Right lobe of liver (tissue), 6 donors: ENCODE results near the gene SBF2. TPM values are rescaled to one million over a fixed set of nuclear protein-coding genes. Genes with fewer than 3 reads are reported as not detected.
A peak's percentile ranks its signal among the peaks of the same experiment; 100 is the strongest.

Experiments
- ATAC-seq, 4 donors: fragments of 200-7000 bp; cut with Tn5 transposase; one replicate each; pipeline ENCODE4 v1.9.1; 2020; ENCODE audit warnings: mild to moderate bottlenecking in 4 of 4, moderate library complexity in 4 of 4
- DNase-seq, 3 donors: peaks; one replicate each; pipeline ENCODE4 v3.0.0-alpha.2; 2020
- H3K27ac ChIP-seq, 3 donors: fragments of 200-600 bp; one replicate each; pipeline ENCODE4 v1.8.0; 2022
- H3K27me3 ChIP-seq, 2 donors: fragments of 200-600 bp; one replicate each; pipeline ENCODE4 v1.8.0; 2022
- H3K36me3 ChIP-seq, 4 donors: fragments of 200-600 bp; sonication (generic) in 1 of 4; one replicate each; pipeline versions ENCODE4 v1.5.1 to v1.8.0; 2017 to 2022; ENCODE audit warnings: control low read depth in 1 of 4
- H3K4me1 ChIP-seq, 4 donors: fragments of 200-600 bp; sonication (generic) in 1 of 4; one replicate each; pipeline versions ENCODE4 v1.5.1 to v1.8.0; 2017 to 2022; ENCODE audit warnings: control low read depth in 1 of 4
- H3K4me3 ChIP-seq, 3 donors: fragments of 200-600 bp; one replicate each; pipeline ENCODE4 v1.8.0; 2022
- H3K9me3 ChIP-seq, 4 donors: fragments of 200-600 bp; sonication (generic) in 1 of 4; one replicate each; pipeline versions ENCODE4 v1.5.1 to v1.8.0; 2017 to 2022; ENCODE audit warnings: control low read depth in 1 of 4
- CTCF ChIP-seq, 4 donors: fragments of 200-600 bp in 3 of 4; fragments of 450-650 bp in 1 of 4; IDR thresholded peaks; one replicate each; pipeline versions ENCODE4 v1.5.1 to v1.8.0; 2016 to 2022; ENCODE audit warnings: antibody characterized with exemption in 4 of 4, mild to moderate bottlenecking in 2 of 4
- POLR2A ChIP-seq: fragments of 450-650 bp; IDR thresholded peaks from one replicate; pipeline ENCODE4 v1.6.1; 2017; ENCODE audit warnings: antibody characterized with exemption, mild to moderate bottlenecking
- WGBS: methylation state at CpG from one replicate; pipeline ENCODE4 v1.1.6; 2018; ENCODE audit warnings: low coverage, low lambda C conversion rate; ENCODE audit not compliant: insufficient coverage; ENCODE audit errors: missing lambda C conversion rate; 5-methylcytosine and 5-hydroxymethylcytosine counted together
- intact Hi-C, 2 donors: fragments of 100-400 bp; cut with DNase I; formaldehyde crosslinking; loops; one replicate each; pipeline versions ENCODE4 v1.11.2 to v1.14.1; 2022
- total RNA-seq, 6 experiments: library from RNA; depleted of rRNA in 2 of 6; stranded (reverse); fragments of >200 nt in 2 of 6; fragmentation: NEBNext Ultra II Directional in 3 of 6; extraction: Animal tissue kit (Norgen Biotek cat#: 25700) in 3 of 6; gene quantifications; one replicate each; pipeline versions ENCODE4 v1.1.0 to v1.2.4, GENCODE V29; 2016 to 2023
- donor health status: DM: no; HTN: yes; CAD: no.
- donor health status: DM: no; HTN: no; CAD: no.
- donor health status: DM: no; HTN: no; CAD: no.
- donor health status: DM: no; HTN: yes; CAD: no.
- donor health status: DM: no; HTN: yes; CAD: no.

Gene SBF2
- total RNA-seq, 6 experiments from 2014 or later: 13.7 to 28.4 (median 21.3) TPM

- H3K27ac ChIP-seq: no peak overlapping the region
- WGBS: 80% methylated on average over 1 of the region's 4 CpGs
- H3K9me3 ChIP-seq: no peaks in the 10 kb centered on the region
- H3K36me3 ChIP-seq: no peaks in the 10 kb centered on the region
- H3K27me3 ChIP-seq: no peaks in the 10 kb centered on the region
- intact Hi-C loops: no loop called here
- no peak for ATAC-seq
- no peak for TF ChIP-seq CTCF (IDR thresholded peaks at IDR 0.05)
- TF ChIP-seq POLR2A: no peak
- H3K4me1 ChIP-seq: peaks cover 0 to 6% (median 3%) of the 10 kb centered on the region in 4 donors
- no peak for DNase-seq
- H3K4me3 ChIP-seq: no peak overlapping the region
Observed at GRCh38 chr11:9762531-9762930, 531.5 kb downstream of the SBF2 start.

- DNase-seq: no peak
- intact Hi-C loops: no loop called here
- Histone ChIP-seq H3K4me1 (peaks cover 0 to 6% (median 3%) of the 10 kb centered on the region in 4 donors), H3K4me3 (no peak overlapping the region), H3K27me3 (no peaks in the 10 kb centered on the region), H3K36me3 (no peaks in the 10 kb centered on the region), H3K9me3 (no peaks in the 10 kb centered on the region), H3K27ac (no peak overlapping the region)
- no peak for ATAC-seq
- TF ChIP-seq POLR2A (no peak), CTCF (IDR thresholded peaks at IDR 0.05) (no peak)
- 82% methylated on average over 6 of the region's 6 CpGs for WGBS
Observed at GRCh38 chr11:9761441-9761945, 532.5 kb downstream of the SBF2 start.

- ATAC-seq (no peak), DNase-seq (peak in 2 of 3 donors; percentile 55 to 58)
- Histone ChIP-seq H3K27me3 (no peaks in the 10 kb centered on the region), H3K4me1 (peaks cover 0 to 6% (median 3%) of the 10 kb centered on the region in 4 donors), H3K36me3 (no peaks in the 10 kb centered on the region), H3K9me3 (no peaks in the 10 kb centered on the region), H3K27ac (peak overlapping the region in 1 of 3 donors; percentile 53), H3K4me3 (no peak overlapping the region)
- WGBS: 79% methylated on average over 3 of the region's 3 CpGs
- intact Hi-C loops: no loop called here
- no peak for TF ChIP-seq CTCF (IDR thresholded peaks at IDR 0.05)
- TF ChIP-seq POLR2A: no peak
Observed at GRCh38 chr11:9760193-9760575, 533.8 kb downstream of the SBF2 start.

GRCh38 chr11:9759519-9760192 lies 534.4 kb downstream of the SBF2 start:
- intact Hi-C loops: loop anchor here in 1 of 2 donors (10.0 kb wide), 1 partner anchor 215 kb away; no protein-coding TSS in a partner anchor
- no peaks in the 10 kb centered on the region for H3K27me3 ChIP-seq
- peaks cover 0 to 6% (median 3%) of the 10 kb centered on the region in 4 donors for H3K4me1 ChIP-seq
- H3K9me3 ChIP-seq: no peaks in the 10 kb centered on the region
- ATAC-seq (peak in 1 of 4 donors; percentile 49), DNase-seq (peak in 1 of 3 donors; percentile 71)
- no peak overlapping the region for H3K4me3 ChIP-seq
- H3K27ac ChIP-seq: peak overlapping the region; percentile 60 to 77 (median 74)
- H3K36me3 ChIP-seq: no peaks in the 10 kb centered on the region
- WGBS: 47% methylated on average over 4 of the region's 10 CpGs
- TF ChIP-seq CTCF (IDR thresholded peaks at IDR 0.05) (no peak), POLR2A (no peak)
